ENCODE data around the gene ABLIM1.

The ABLIM1 gene

GRCh38 chr10:114406455-114406854 lies 251.6 kb downstream of the ABLIM1 start:
- no peak for TF ChIP-seq CTCF (IDR thresholded peaks at IDR 0.05; ENCODE audit: low read depth, low read length)
- no peak for DNase-seq (ENCODE audit: extremely low read depth, low read depth)

GRCh38 chr10:114405011-114405350 lies 253.1 kb downstream of the ABLIM1 start:
- TF ChIP-seq CTCF (IDR thresholded peaks at IDR 0.05; ENCODE audit: low read depth, low read length): no peak
- no peak for DNase-seq (ENCODE audit: extremely low read depth, low read depth)

- DNase-seq (ENCODE audit: extremely low read depth, low read depth): no peak
- TF ChIP-seq CTCF (IDR thresholded peaks at IDR 0.05; ENCODE audit: low read depth, low read length): no peak
These were observed 253.7 kb downstream of the ABLIM1 start, which contains the start of gene AFAP1L2 for GRCh38 chr10:114404171-114405010. Gene AFAP1L2 (minus strand): TSS chr10:114404502. CDS start chr10:114404455, 47 bp downstream.

- peak; percentile 9; the same call in 1 of the 2 replicates for TF ChIP-seq CTCF (IDR thresholded peaks at IDR 0.05; ENCODE audit: low read depth, low read length)
- DNase-seq (ENCODE audit: extremely low read depth, low read depth): no peak
These were observed 254.4 kb downstream of the ABLIM1 start for GRCh38 chr10:114403541-114404161.

- TF ChIP-seq CTCF (IDR thresholded peaks at IDR 0.05; ENCODE audit: low read depth, low read length): no peak
- no peak for DNase-seq (ENCODE audit: extremely low read depth, low read depth)
These were observed 255.1 kb downstream of the ABLIM1 start for GRCh38 chr10:114402871-114403540.

GRCh38 chr10:114402233-114402632 lies 255.8 kb downstream of the ABLIM1 start:
- TF ChIP-seq CTCF (IDR thresholded peaks at IDR 0.05; ENCODE audit: low read depth, low read length): no peak
- no peak for DNase-seq (ENCODE audit: extremely low read depth, low read depth)

Data from AG09319 (cell line).